Neural crest cell (in vitro differentiated cells): ENCODE results near the gene LRFN5. TPM values are rescaled to one million over a fixed set of nuclear protein-coding genes. Genes with fewer than 3 reads are reported as not detected.
"Not testable (repeated sequence)": the region's sequence is repeated elsewhere in the genome, so short reads cannot be mapped to it uniquely, and the experiment has no call there.

Experiments
- DNase-seq: peaks from one replicate; pipeline ENCODE4 v3.0.0; 2021; ENCODE audit warnings: low read depth, mixed read lengths, low spot score
- H3K27ac Mint-ChIP-seq: one replicate; pipeline ENCODE4 v1.8.0; 2021; ENCODE audit warnings: mild to moderate bottlenecking, mixed read lengths; ENCODE audit not compliant: unreplicated experiment
- H3K27me3 Mint-ChIP-seq: 2 replicates; pipeline ENCODE4 v1.8.0; 2021; ENCODE audit warnings: low read depth, mild to moderate bottlenecking, mixed read lengths
- H3K36me3 Mint-ChIP-seq: 2 replicates; pipeline ENCODE4 v1.8.0; 2021; ENCODE audit warnings: low read depth, mild to moderate bottlenecking, mixed read lengths
- H3K4me1 Mint-ChIP-seq: 2 replicates; pipeline ENCODE4 v1.8.0; 2021; ENCODE audit warnings: mixed read lengths
- H3K4me3 Mint-ChIP-seq: one replicate; pipeline ENCODE4 v1.8.0; 2021; ENCODE audit warnings: mild to moderate bottlenecking, mixed read lengths
- H3K9me3 Mint-ChIP-seq: 2 replicates; pipeline ENCODE4 v1.8.0; 2021; ENCODE audit warnings: mixed read lengths
- total RNA-seq: library from RNA; stranded (reverse); gene quantifications from 2 replicates; pipeline ENCODE4 v1.2.1, GENCODE V29; 2021
- TF ChIP-seq, protein P1 (sequence below): fragments of 200-600 bp; sonication (generic); conservative IDR thresholded peaks from 2 replicates; pipeline ENCODE4 v1.5.0; 2021; ENCODE audit warnings: antibody characterized with exemption, mild to moderate bottlenecking

LRFN5 gene
- total RNA-seq, 1 donor from 2014 or later = 1.3 TPM

DNA sequence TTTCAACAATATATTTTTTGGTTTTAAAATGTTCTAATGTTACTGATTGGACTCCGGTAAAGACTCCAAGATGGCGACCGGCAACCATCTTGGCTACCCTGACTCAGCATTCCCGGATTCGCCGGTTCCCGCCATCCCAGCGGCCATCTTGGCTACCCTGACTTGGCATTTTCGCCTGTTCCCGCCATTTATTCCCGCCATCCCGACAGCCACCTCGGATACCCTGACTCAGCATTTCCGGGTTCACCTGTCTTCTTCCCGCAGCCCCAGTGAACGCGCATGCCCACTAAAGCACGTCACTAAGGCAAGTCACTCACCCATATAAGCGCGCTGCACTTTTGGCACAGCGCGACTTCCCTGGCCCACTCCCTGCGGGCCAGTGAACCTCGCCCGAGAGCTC lies 9.0 kb upstream of the LRFN5 start:
- Mint-ChIP-seq H3K9me3 (no peaks in the 10 kb centered on the region), H3K36me3 (peaks cover 3% of the 10 kb centered on the region), H3K27ac (no peak overlapping the region), H3K4me3 (no peak overlapping the region), H3K4me1 (peaks cover 14% of the 10 kb centered on the region), H3K27me3 (no peaks in the 10 kb centered on the region)
- DNase-seq = no peak
- TF ChIP-seq, protein P1, sequence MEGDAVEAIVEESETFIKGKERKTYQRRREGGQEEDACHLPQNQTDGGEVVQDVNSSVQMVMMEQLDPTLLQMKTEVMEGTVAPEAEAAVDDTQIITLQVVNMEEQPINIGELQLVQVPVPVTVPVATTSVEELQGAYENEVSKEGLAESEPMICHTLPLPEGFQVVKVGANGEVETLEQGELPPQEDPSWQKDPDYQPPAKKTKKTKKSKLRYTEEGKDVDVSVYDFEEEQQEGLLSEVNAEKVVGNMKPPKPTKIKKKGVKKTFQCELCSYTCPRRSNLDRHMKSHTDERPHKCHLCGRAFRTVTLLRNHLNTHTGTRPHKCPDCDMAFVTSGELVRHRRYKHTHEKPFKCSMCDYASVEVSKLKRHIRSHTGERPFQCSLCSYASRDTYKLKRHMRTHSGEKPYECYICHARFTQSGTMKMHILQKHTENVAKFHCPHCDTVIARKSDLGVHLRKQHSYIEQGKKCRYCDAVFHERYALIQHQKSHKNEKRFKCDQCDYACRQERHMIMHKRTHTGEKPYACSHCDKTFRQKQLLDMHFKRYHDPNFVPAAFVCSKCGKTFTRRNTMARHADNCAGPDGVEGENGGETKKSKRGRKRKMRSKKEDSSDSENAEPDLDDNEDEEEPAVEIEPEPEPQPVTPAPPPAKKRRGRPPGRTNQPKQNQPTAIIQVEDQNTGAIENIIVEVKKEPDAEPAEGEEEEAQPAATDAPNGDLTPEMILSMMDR = no peak

DNA sequence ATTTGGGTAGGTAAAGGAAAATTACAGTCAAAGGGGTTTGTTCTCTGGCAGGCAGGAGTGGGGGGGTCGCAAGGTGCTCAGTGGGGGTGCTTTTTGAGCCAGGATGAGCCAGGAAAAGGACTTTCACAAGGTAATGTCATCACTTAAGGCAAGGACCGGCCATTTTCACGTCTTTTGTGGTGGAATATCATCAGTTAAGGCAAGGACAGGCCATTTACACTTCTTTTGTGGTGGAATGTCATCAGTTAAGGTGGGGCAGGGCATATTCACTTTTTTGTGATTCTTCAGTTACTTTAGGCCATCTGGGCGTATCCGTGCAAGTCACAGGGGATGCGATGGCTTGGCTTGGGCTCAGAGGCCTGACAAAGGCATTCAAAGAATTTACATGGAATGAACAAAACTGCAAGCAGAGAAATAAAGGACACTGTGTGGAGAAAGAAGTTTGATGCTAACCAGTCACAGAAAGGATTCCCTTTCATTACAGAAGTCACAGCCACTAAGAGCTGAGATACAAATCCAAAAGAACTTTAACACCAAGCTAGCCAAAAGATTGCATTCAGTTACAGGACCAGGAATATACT lies 6.8 kb upstream of the LRFN5 start:
- not testable (repeated sequence) for DNase-seq, H3K27ac Mint-ChIP-seq, H3K27me3 Mint-ChIP-seq, H3K36me3 Mint-ChIP-seq, H3K9me3 Mint-ChIP-seq, H3K4me3 Mint-ChIP-seq
- peaks cover 27% of the 10 kb centered on the region for H3K4me1 Mint-ChIP-seq

DNA sequence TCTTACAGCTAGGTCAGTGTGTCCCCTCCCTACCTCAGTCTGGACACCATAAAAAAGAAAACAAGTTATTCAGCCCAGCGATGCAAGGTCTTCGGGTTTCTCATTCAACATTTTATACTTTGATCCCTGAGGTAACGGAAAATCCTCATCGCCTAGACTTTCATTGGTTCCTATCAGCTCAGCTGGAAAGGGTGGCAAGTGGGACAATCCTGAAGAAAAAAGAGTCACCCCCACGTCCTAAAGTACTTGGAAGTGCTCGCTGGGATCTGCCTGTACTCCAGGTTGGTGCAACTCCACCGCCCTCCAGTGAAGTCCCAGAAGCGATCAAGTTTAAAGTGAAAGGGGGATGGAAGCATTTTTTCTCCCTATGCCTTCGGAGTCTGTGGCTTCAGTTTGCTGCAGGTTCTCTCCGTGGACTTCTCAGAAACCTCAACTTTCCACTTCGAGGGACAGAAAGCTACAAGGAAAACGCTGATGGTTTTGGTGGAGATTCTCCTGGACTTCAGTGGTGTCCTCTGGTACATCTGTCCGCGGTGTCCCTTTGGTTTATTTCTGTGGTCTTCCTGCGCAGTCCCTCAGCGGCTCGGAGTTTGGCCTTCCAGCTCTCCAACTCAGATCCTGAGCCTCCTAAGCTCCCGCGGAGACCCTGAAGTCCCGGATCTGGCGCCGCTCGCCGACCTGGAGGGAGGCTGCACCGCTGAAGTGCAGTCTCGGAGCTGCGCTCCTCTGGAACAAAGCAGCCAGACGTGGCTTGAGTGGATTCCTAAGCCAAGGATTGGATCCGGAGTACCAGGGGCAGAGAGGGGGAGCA lies 1.8 kb upstream of the LRFN5 start:
- peaks cover 69% of the 10 kb centered on the region for H3K4me1 Mint-ChIP-seq
- DNase-seq = peak; percentile 60
- TF ChIP-seq, protein P1 = no peak
- no peaks in the 10 kb centered on the region for H3K36me3 Mint-ChIP-seq
- H3K4me3 Mint-ChIP-seq = peak overlapping the region; percentile 82
- peak overlapping the region; percentile 1 for H3K27ac Mint-ChIP-seq
- H3K9me3 Mint-ChIP-seq = no peaks in the 10 kb centered on the region
- H3K27me3 Mint-ChIP-seq = peaks cover 56% of the 10 kb centered on the region

DNA sequence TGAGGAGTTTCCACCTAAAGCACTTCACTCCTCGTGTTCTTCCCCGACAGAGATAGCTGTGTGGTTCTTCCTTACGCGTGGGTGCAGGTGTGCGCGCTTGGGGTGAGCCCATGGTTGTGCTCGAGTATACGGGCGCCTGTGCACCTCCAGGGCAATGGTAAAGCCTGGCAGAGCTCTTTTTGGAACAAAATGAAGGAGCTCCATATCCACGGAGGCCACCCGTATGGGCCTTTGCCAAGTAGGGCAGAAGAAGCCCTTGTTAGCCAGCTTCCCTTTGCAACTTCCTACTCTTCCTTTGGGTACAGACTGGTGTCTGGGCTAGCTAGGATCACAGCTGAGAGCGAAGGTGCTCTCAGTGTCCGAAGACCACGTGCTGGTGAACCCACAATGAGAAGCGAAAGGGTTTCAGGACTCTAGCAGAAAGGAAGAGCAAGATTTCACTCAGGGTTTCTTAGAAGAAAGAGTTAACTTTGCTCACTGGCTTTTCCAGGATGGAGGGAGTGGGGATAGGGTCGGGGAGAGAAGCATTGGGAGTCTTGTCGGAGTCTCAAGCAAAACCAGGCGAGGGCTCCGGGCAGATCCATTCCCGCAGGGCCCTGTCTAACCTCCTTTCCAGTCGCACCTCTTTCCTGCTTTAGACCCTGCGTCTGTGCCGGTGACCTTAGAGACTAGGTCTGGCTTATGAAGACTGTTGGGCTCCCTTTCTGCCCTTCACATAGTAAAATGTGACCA lies 960 bp upstream of the LRFN5 start:
- Mint-ChIP-seq H3K27me3 (peaks cover 64% of the 10 kb centered on the region), H3K4me1 (peaks cover 68% of the 10 kb centered on the region), H3K36me3 (no peaks in the 10 kb centered on the region)

DNA sequence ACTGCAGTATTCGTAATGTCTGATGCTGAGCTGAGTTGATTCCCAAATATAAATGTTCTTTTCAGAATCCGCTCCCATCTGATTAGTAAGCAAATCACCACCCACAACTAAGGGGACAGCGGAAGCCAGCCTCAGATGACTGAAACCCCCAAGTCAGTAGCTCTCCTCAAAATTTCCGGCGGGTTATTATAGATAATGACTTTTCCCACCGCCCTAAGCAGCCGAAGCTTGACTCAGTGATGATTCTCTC lies 469 bp upstream of the LRFN5 start:
- peak overlapping the region; percentile 82 for H3K4me3 Mint-ChIP-seq
- H3K27ac Mint-ChIP-seq = peak overlapping the region; percentile 39
- H3K4me1 Mint-ChIP-seq = peaks cover 67% of the 10 kb centered on the region
- peaks cover 69% of the 10 kb centered on the region for H3K27me3 Mint-ChIP-seq
- TF ChIP-seq, protein P1 = no peak
- H3K36me3 Mint-ChIP-seq = no peaks in the 10 kb centered on the region
- DNase-seq = no peak
- H3K9me3 Mint-ChIP-seq = no peaks in the 10 kb centered on the region

More for the DNA sequence above, 960 bp upstream of the LRFN5 start:
- peak overlapping the region; percentile 39 for H3K27ac Mint-ChIP-seq
- no peaks in the 10 kb centered on the region for H3K9me3 Mint-ChIP-seq
- DNase-seq = peak; percentile 36
- TF ChIP-seq, protein P1 = no peak
- H3K4me3 Mint-ChIP-seq = peak overlapping the region; percentile 82
